ENCODE data around the gene C13orf46. TPM values are rescaled to one million over a fixed set of nuclear protein-coding genes. Genes with fewer than 3 reads are reported as not detected.

C13orf46 gene
- polyA plus RNA-seq, 4 donors, result 0.04 to 0.23 (median 0.14) TPM

- DNase-seq (ENCODE audit: low read depth in 4 of 4, low spot score in 3 of 4), result no peak
Measured at GRCh38 chr13:113927661-113928581, 46.0 kb downstream of the C13orf46 start.

GRCh38 chr13:113926951-113927660, 46.8 kb downstream of the C13orf46 start:
- DNase-seq (ENCODE audit: low read depth in 4 of 4, low spot score in 3 of 4), result no peak

GRCh38 chr13:113926301-113926761, 47.5 kb downstream of the C13orf46 start:
- no peak for DNase-seq (ENCODE audit: low read depth in 4 of 4, low spot score in 3 of 4)

- no peak for DNase-seq (ENCODE audit: low read depth in 4 of 4, low spot score in 3 of 4)
Measured at GRCh38 chr13:113924184-113924901, 49.5 kb downstream of the C13orf46 start.

GRCh38 chr13:113923376-113924063, 50.4 kb downstream of the C13orf46 start:
- no peak for DNase-seq (ENCODE audit: low read depth in 4 of 4, low spot score in 3 of 4)

- DNase-seq (ENCODE audit: low read depth in 4 of 4, low spot score in 3 of 4), result no peak
Measured at GRCh38 chr13:113922412-113923118, 51.3 kb downstream of the C13orf46 start.

GRCh38 chr13:113921763-113922162, 52.1 kb downstream of the C13orf46 start:
- no peak for DNase-seq (ENCODE audit: low read depth in 4 of 4, low spot score in 3 of 4)

- DNase-seq (ENCODE audit: low read depth in 4 of 4, low spot score in 3 of 4), result no peak
Measured at GRCh38 chr13:113920606-113921286, 53.1 kb downstream of the C13orf46 start.

- DNase-seq (ENCODE audit: low read depth in 4 of 4, low spot score in 3 of 4), result no peak
Measured at GRCh38 chr13:113919761-113920559, 53.9 kb downstream of the C13orf46 start.

GRCh38 chr13:113918981-113919701, 54.7 kb downstream of the C13orf46 start:
- no peak for DNase-seq (ENCODE audit: low read depth in 4 of 4, low spot score in 3 of 4)

- DNase-seq (ENCODE audit: low read depth in 4 of 4, low spot score in 3 of 4), result no peak
Measured at GRCh38 chr13:113918580-113918979, 55.3 kb downstream of the C13orf46 start.

GRCh38 chr13:113917594-113918371, 56.1 kb downstream of the C13orf46 start:
- no peak for DNase-seq (ENCODE audit: low read depth in 4 of 4, low spot score in 3 of 4)

- DNase-seq (ENCODE audit: low read depth in 4 of 4, low spot score in 3 of 4), result no peak
Measured at GRCh38 chr13:113917096-113917495, 56.8 kb downstream of the C13orf46 start.

- DNase-seq (ENCODE audit: low read depth in 4 of 4, low spot score in 3 of 4), result no peak
Measured at GRCh38 chr13:113916330-113916815, 57.5 kb downstream of the C13orf46 start.

GRCh38 chr13:113915786-113916329, 58.0 kb downstream of the C13orf46 start:
- DNase-seq (ENCODE audit: low read depth in 4 of 4, low spot score in 3 of 4), result no peak

GRCh38 chr13:113915012-113915763, 58.7 kb downstream of the C13orf46 start:
- DNase-seq (ENCODE audit: low read depth in 4 of 4, low spot score in 3 of 4), result no peak

All from left renal pelvis (tissue), 4 donors.